Neural progenitor cell (in vitro differentiated cells): ENCODE data around the gene TPPP.

ENCODE experiments used
- CTCF ChIP-seq: fragments of 200-600 bp; sonication (generic); IDR thresholded peaks from 2 replicates; pipeline ENCODE4 v1.5.1; 2017; ENCODE audit warnings: antibody characterized with exemption, mild to moderate bottlenecking
- EZH2 ChIP-seq: fragments of 200-600 bp; sonication (generic); IDR thresholded peaks from 2 replicates; pipeline ENCODE4 v1.6.1; 2017; ENCODE audit warnings: antibody characterized with exemption, mild to moderate bottlenecking, moderate library complexity
- EZH2phosphoT487 ChIP-seq: fragments of 200-600 bp; sonication (generic); IDR thresholded peaks from 2 replicates; pipeline ENCODE4 v1.6.1; 2017; ENCODE audit warnings: antibody characterized with exemption

GRCh38 chr5:616484-617039 lies 76.6 kb downstream of the TPPP start:
- TF ChIP-seq CTCF (no peak), EZH2 (no peak), EZH2phosphoT487 (no peak)
